GM18507 (cell line): ENCODE data around the gene PCSK7.
A peak's percentile ranks its signal among the peaks of the same experiment; 100 is the strongest.

Experiments
- DNase-seq: peaks from one replicate; pipeline ENCODE4 v3.0.0; 2011; ENCODE audit warnings: low read depth; ENCODE audit not compliant: insufficient read length; ENCODE audit errors: extremely low spot score
- FAIRE-seq: peaks from 2 replicates; lab custom pipeline; 2011; peaks lifted over from hg19 to GRCh38; lab: Jason Lieb, UNC

The PCSK7 gene

DNA sequence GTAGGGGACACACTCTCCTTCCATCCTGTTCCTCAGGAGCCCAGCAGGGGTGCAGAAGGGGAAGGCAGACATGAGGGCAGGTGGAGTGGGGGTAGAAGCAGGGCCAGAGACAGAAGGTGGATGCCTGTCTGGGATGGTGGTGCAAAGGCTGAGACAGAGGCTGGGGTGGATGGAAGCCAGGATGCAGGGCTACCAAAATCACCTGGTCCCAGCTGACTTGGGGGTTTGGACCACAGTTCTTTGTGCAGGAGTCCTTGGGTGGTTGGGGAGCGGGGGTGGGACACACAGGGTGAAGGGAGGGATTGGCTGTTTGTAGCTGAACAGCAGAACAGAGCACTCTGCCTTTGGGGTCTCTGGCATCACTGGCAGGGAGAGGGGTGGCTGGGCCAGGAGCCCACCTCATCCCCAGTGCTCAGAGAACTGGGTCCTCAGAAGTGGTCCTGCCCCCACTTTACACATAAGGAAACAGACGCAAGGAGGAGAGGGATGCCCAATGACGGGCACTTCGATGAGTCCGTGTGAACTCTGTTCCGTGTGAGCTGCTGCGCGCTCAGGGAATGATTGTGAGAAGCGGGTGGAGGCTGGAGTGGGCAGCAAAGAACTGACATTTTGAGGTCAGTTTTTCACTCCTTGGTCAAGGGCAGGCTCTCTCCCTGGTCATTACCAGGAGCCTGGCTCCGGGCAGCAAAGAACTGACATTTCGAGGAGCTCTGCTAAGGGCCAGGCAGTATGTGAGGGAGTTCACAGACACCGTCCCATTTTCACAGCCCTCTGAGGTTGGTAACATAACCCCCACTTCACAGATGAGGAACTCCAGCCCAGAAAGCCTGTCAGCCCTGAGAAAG is 30.8 kb downstream of the PCSK7 start:
- FAIRE-seq: no peak
- DNase-seq: no peak

DNA sequence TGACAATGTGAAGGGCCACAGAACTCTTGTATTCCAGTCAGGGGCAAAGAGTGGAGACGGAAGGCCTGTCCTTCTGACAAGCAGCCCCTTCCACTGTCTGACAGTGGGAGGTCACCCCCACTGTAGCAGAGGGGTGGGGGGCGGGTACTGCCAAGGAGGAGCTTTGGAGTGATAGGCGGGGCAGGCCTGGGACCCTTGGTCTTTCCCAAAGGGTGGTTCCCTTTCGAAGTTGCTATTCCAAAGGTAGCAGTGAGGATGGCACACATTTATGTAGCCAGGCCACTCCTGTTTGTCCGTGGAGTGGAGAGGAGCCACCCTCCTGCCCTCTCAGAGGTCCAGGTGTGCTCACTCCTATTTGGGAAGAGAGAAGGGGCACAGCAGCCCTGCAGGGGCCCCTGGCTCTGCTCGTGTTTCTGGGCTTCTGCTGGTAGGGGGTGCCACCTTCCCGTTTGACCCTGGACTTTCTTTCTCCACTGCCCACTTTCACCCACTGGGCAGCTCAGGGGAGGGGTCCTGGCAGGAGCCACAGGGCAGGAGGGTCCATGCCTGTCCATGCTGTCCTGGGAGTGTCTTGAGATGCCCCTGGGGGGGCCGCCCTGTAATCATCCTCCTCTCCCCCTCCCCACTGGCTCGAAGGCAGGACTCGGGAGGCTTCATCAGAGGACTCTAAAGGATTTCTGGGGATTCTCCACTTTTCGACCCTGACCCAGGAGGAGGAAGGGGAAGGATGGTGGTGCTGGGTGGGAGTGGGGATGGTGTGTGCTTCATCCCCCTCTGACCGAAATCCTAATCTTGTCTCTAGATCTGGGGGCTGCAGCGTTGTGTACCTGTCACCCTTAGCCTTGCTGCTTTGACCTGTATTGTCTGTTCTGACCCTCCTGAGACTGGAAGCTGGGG is 31.7 kb downstream of the PCSK7 start:
- FAIRE-seq (no peak), DNase-seq (no peak)

DNA sequence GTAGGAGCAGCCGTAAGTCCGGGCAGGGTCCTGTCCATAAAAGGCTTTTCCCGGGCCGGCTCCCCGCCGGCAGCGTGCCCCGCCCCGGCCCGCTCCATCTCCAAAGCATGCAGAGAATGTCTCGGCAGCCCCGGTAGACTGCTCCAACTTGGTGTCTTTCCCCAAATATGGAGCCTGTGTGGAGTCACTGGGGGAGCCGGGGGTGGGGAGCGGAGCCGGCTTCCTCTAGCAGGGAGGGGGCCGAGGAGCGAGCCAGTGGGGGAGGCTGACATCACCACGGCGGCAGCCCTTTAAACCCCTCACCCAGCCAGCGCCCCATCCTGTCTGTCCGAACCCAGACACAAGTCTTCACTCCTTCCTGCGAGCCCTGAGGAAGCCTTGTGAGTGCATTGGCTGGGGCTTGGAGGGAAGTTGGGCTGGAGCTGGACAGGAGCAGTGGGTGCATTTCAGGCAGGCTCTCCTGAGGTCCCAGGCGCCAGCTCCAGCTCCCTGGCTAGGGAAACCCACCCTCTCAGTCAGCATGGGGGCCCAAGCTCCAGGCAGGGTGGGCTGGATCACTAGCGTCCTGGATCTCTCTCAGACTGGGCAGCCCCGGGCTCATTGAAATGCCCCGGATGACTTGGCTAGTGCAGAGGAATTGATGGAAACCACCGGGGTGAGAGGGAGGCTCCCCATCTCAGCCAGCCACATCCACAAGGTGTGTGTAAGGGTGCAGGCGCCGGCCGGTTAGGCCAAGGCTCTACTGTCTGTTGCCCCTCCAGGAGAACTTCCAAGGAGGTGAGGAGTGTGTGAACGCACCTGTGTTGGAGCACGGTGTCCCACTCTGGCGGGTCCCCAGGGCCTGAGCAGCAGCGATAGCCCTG is 32.6 kb downstream of the PCSK7 start, which contains the start of gene TAGLN:
Gene TAGLN (plus strand): TSS at position 318 of the 863 bp plus-strand sequence. CDS start 3,644 bp downstream, outside the sequence.
- FAIRE-seq (no peak), DNase-seq (no peak)

DNA sequence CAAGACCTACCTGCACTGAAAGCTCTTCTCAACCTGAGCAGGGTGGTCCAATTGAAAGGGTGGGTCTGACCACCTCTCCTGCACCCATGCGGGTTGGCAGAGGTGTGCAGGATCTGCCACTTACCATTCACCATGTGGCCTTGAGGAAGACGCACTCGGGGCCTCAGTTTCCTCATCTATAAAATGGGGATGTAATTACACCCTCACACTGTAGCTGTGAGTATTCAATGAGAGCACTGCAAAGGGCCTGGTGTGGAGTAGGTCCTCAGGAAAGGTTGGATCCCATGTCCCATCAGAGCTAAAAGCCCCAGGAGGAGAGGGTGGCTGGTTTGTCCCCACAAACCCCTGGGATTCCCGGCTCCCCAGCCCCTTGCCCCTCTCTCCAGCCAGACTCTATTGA is 33.3 kb downstream of the PCSK7 start:
- no peak for DNase-seq
- FAIRE-seq: no peak

DNA sequence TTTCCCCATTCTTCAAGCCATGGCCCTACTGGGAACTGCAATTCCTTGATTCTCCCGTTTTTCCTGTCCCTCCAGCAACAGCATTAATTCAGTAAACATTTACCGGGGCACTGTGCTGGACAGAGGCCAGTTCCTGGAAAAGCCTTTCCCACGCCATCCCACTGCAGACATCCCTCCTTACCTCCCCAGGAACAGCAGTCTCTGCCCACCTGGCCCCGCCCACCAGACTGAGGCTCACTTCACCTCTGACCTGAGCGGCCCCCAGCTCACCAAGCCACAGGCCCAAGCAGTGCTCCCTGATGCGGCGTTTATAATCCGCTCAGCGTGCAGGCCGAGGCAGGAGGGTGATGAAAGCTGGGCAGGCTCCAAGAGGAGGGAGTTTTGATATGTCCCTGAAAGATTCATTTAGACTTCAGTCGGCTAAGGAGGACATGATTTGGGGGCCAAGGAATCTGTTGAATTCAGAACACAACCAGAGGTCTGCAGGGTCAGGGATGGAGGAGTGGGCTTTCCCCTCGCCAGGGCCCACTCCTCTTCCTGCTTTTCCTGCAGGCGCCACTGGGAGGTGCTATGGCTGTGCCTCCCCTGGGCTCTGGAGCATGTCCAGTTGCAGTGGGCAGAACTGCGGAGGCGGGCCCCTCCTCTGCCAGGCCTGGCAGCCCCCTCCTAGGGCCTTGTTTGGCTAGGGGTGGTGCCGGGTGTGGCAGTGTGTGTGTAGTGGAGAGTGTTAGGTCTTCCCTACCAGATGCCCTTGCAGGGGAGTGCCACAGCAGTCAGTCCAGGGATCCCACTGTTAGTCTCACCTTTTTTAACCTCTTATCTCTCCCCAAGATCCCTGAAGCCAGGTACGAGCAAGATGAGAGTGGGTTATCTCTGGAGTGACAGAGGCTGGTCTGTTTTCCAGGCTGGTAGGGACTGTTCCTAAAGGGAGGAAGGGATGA is 34.1 kb downstream of the PCSK7 start:
- no peak for DNase-seq

DNA sequence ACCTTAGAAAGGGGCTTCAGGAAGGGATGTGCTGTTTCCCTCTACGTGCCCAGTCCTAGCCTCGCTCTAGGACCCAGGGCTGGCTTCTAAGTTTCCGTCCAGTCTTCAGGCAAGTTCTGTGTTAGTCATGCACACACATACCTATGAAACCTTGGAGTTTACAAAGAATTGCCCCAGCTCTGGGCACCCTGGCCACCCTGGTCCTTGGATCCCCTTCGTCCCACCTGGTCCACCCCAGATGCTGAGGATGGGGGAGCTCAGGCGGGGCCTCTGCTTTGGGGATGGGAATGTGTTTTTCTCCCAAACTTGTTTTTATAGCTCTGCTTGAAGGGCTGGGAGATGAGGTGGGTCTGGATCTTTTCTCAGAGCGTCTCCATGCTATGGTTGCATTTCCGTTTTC is 34.9 kb downstream of the PCSK7 start:
- FAIRE-seq: no peak
- no peak for DNase-seq

More for the DNA sequence above, 34.1 kb downstream of the PCSK7 start:
- no peak for FAIRE-seq

DNA sequence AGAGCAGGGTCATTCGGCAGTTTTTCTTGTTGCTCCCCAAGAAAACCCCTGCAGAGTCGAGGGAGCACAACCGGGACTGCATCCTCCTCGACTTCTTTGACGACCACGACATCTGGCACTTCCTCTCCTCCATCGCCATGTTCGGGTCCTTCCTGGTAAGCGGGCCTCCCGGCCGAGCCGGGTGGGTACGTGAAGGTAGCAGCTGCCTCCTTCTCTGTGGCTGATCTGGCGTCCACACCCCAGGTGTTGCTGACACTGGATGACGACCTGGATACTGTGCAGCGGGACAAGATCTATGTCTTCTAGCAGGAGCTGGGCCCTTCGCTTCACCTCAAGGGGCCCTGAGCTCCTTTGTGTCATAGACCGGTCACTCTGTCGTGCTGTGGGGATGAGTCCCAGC is 36.1 kb downstream of the PCSK7 start:
- FAIRE-seq (no peak), DNase-seq (no peak)

DNA sequence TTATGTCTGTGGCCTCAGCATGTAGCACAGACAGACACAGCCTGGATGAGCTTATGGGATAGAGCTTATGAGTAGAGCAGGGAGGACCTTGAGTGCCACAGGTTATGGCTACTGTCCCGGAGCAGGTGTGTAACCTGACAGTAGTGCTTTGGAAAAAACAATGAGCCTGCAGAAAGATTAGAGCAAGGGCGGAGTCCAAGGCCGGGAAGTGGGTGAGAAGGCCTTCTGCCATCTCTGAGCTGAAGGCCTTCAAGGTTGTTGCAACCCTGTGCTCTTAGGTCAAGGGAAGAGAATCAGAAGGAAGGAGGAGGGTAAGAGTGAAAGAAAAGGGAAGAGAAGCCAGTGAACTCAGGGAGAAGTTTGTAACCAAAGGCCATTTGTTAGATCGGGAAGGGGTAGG is 36.6 kb downstream of the PCSK7 start:
- DNase-seq: no peak
- FAIRE-seq: no peak

DNA sequence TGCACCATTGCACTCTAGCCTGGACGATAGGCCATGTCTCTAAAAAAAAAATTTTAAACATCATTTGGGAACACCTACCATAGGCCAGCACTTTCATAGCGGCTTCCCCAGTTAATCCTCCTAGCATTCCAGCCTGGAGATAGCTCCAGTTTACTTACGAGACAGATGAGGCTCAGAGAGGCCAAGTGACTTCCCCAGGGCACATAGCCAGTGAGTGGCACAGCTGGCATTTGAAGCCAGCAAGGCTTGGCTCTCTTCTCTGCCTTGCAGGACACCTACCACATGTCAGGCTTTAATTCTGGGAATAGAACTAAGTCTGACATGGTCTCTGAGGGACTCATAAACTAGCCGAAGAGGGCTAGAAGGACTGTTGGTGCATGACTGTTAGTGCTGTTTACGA is 37.6 kb downstream of the PCSK7 start:
- no peak for FAIRE-seq
- DNase-seq: no peak

DNA sequence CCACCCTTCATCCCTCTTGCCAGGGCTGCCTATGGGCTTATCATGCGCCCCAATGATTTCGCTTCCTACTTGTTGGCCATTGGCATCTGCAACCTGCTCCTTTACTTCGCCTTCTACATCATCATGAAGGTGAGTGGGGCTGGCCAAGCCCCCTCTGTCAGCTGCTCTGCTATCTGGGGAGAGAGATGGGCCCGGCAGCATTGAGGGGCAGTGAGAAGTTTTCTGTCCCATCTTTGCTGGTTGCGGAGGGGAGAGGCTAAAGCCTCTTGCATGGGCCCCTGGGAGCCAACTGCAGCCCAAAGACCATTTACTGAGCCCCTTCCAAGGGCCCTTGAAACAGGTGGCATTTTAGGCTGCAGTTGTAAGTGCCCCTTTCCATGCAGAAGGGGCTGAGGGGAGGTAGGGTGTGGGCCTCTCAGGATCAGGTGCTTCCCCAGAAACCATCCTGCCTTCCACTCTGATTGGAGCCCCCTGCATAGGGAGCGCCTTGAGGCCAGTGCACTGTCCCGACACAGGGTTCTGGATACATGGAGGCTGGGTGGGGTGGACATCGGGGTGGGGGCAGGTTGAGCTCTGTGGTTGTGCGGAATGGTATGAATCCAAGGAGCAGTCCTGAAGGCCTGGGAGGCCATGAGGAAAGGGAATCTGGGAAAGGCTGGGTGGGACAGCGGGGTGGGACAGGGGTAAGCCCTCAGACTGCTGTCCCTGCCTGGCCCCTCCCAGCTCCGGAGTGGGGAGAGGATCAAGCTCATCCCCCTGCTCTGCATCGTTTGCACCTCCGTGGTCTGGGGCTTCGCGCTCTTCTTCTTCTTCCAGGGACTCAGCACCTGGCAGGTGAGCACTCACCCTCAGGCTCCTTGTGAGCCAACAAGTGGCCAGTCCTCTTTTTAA is 38.5 kb downstream of the PCSK7 start:
- no peak for FAIRE-seq
- no peak for DNase-seq

DNA sequence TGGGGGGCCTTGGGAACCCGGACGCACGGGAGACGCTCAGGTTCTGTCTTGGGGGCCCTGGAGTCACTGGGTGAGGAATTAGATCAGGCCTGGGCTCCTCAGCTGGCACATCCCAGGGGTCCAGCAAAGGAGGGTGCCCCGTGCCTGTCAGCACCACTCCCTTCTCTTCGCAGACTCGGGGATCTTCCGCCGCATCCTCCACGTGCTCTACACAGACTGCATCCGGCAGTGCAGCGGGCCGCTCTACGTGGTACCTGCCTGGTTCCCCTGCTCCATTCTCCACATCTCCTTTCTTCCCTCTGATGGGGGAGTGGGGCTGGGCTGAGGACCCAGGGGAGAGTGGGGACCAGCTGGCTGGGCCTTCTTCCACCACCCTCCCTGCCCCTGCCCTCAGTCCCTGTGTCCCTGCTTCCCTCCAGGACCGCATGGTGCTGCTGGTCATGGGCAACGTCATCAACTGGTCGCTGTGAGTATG is 39.4 kb downstream of the PCSK7 start:
- no peak for DNase-seq
- FAIRE-seq: no peak

DNA sequence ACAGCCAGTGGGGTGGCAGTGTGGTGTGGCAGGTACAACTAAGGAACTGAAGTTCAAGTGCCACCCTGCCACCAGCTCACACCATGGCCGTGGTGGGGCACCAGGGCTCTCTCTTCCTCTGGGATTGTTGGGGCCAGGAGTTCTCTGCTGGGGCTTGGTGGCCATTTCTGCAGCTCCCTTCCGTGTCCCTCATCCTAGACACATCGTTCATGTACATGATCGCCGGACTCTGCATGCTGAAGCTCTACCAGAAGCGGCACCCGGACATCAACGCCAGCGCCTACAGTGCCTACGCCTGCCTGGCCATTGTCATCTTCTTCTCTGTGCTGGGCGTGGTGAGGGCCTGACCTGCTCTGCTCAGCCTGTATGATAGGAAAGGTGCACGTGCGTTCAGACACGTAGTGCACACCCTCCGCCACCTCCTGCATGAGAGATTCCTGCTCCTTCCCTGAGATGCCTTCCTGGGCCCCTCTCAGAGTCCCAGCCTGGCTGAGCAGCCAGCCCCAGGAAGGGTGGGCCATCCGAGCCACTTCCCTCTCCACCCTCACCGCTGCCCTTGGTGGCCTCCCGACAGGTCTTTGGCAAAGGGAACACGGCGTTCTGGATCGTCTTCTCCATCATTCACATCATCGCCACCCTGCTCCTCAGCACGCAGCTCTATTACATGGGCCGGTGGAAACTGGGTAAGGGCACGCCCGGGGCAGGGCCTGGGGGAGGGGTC is 40.0 kb downstream of the PCSK7 start:
- no peak for FAIRE-seq
- no peak for DNase-seq

DNA sequence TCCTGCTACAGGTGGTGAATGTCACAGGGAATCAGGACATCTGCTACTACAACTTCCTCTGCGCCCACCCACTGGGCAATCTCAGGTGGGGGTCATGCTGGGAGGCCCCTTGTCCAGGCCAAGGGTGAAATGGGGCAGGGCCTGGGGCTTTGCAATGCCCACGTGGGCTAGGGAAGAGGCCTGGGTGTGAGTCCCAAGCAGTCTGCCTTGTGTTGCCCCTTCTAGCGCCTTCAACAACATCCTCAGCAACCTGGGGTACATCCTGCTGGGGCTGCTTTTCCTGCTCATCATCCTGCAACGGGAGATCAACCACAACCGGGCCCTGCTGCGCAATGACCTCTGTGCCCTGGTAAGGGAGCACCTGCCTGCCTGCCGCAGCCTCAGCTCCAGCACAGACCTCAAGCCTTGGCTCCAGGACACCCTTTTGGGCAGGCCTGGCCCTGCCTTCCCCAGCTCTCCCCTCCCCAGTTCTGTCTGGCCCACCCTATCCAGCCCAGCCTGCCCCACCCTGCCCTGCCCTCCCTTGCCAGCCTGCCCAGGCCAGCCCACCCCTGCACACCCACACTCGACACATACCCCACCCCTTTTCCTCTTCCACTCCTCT is 41.8 kb downstream of the PCSK7 start:
- FAIRE-seq (no peak), DNase-seq (no peak)

DNA sequence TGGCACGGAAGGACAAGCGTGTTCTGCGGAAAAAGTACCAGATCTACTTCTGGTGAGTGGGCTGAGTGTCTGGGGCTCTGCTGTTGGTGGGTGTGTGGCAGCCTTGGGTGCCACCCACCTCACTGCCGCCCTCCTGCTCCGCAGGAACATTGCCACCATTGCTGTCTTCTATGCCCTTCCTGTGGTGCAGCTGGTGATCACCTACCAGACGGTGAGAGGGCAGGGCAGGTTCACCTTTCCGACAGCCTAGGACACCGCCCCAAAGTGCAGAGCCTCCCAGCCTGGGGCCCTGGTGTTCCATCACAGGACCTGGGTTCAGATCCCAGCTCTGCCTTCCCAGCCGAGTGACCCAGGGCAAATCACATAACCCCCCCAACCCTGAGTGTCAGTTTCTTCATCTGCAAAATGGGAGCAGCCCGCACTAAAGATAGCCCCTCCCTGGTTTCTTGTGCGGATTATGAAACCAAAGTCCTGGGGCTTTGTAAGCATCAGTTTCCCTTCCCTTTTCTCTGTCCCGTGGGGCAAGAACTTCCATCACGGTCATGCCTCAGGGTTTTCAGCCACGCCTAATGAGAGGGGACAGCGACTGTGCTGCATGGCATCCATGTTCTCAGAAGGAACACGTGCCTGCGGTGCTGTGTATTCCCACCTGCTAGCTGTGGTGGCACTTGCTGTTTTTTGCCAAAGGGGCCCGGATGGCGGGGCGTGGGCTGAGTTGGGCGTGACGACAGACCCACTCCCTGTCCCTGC is 42.5 kb downstream of the PCSK7 start:
- FAIRE-seq (peak; percentile 94), DNase-seq (no peak)

DNA sequence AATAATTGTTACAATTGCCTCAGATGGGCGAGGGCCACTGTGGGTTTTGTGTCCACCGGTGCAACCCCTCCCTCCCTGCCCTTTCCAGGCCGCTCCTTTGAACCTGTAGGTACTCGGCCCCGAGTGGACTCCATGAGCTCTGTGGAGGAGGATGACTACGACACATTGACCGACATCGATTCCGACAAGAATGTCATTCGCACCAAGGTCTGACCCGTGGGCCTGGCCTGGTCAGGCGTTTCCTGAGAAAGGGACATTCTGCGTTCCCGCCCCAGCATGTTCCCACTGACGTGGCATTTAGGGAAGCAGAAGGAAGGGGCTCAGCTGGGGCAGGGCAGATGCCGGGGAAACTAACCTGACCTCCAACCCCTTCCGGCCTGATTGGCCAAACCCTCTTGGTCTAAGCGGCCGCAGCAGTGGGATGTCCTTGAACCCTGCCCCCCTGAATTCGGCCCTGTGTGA is 43.2 kb downstream of the PCSK7 start:
- DNase-seq (no peak), FAIRE-seq (no peak)
